CD4-positive, CD25-positive, alpha-beta regulatory T cell (primary cell): ENCODE data around the gene CEBPE. TPM values are rescaled to one million over a fixed set of nuclear protein-coding genes. Genes with fewer than 3 reads are reported as not detected.
A peak's percentile ranks its signal among the peaks of the same experiment; 100 is the strongest.

Source experiments
- ATAC-seq, 2 donors: fragments of 150-1000 bp; cut with Tn5 transposase; one replicate each; pipeline ENCODE4 v1.10.0; 2021; ENCODE audit warnings: low read depth in 2 of 2, moderate number of reproducible peaks in 2 of 2, moderate library complexity in 1 of 2
- DNase-seq, 3 donors: peaks; one replicate each; pipeline versions ENCODE4 v3.0.0 to v3.0.0-alpha.2; 2012 to 2022; ENCODE audit warnings: mixed read lengths in 1 of 3
- H3K27ac ChIP-seq: one replicate; pipeline ENCODE4 v1.7.0; 2013; ENCODE audit warnings: mild to moderate bottlenecking, low read length; ENCODE audit not compliant: insufficient read depth, poor library complexity, severe bottlenecking
- H3K27me3 ChIP-seq: one replicate; pipeline ENCODE4 v1.7.0; 2013; ENCODE audit warnings: low read length; ENCODE audit not compliant: control insufficient read depth, insufficient read depth
- H3K36me3 ChIP-seq: one replicate; pipeline ENCODE4 v1.7.0; 2013; ENCODE audit warnings: mild to moderate bottlenecking, low read length, moderate library complexity; ENCODE audit not compliant: control insufficient read depth, insufficient read depth
- H3K4me1 ChIP-seq: 2 replicates; pipeline ENCODE4 v1.7.0; 2013; ENCODE audit warnings: mild to moderate bottlenecking, low read length; ENCODE audit not compliant: insufficient read depth, control insufficient read depth, poor library complexity, severe bottlenecking
- H3K4me3 ChIP-seq: one replicate; pipeline ENCODE4 v1.7.0; 2013; ENCODE audit warnings: low read depth, mild to moderate bottlenecking, low read length, moderate library complexity
- H3K9me3 ChIP-seq, 2 experiments: 1 replicate in 1 of 2; 2 replicates in 1 of 2; pipeline ENCODE4 v1.7.0; 2013; ENCODE audit warnings: low read length in 2 of 2, mild to moderate bottlenecking in 1 of 2, moderate library complexity in 1 of 2; ENCODE audit not compliant: control insufficient read depth in 2 of 2
- H3K27ac Mint-ChIP-seq, 3 donors: one replicate each; pipeline ENCODE4 v1.8.0; 2020 to 2022; ENCODE audit warnings: mild to moderate bottlenecking in 3 of 3, mixed read lengths in 3 of 3, moderate library complexity in 2 of 3
- H3K27me3 Mint-ChIP-seq: one replicate; pipeline ENCODE4 v1.8.0; 2022; ENCODE audit warnings: mild to moderate bottlenecking, mixed read lengths
- H3K36me3 Mint-ChIP-seq: one replicate; pipeline ENCODE4 v1.8.0; 2020; ENCODE audit warnings: mixed read lengths
- H3K4me1 Mint-ChIP-seq, 4 donors: one replicate each; pipeline ENCODE4 v1.8.0; 2020 to 2022; ENCODE audit warnings: mixed read lengths in 4 of 4, mild to moderate bottlenecking in 1 of 4
- H3K4me3 Mint-ChIP-seq, 4 donors: one replicate each; pipeline ENCODE4 v1.8.0; 2020 to 2022; ENCODE audit warnings: mild to moderate bottlenecking in 4 of 4, mixed read lengths in 4 of 4, moderate library complexity in 3 of 4
- H3K9me3 Mint-ChIP-seq, 7 donors: one replicate each; pipeline ENCODE4 v1.8.0; 2020 to 2022; ENCODE audit warnings: mixed read lengths in 7 of 7, mild to moderate bottlenecking in 3 of 7, moderate library complexity in 2 of 7
- polyA plus RNA-seq, 4 donors: library from polyadenylated mRNA; unstranded; fragments of 300-500 nt; fragmentation: Illumina TruSeq; gene quantifications; one replicate each; pipeline ENCODE4 v1.2.3, GENCODE V29; 2021
- total RNA-seq: library from RNA; stranded (reverse); gene quantifications from one replicate; pipeline ENCODE4 v1.2.3, GENCODE V29; 2022

Gene CEBPE
- total and polyA plus RNA-seq, 5 donors from 2014 or later, result 0.14 to 0.29 (median 0.24) TPM; not detected in 2

GRCh38 chr14:23162005-23162404, 43.0 kb upstream of the CEBPE start:
- H3K4me3 ChIP-seq, result no peak overlapping the region
- DNase-seq (no peak), ATAC-seq (no peak)
- no peaks in the 10 kb centered on the region for H3K36me3 ChIP-seq
- H3K4me1 Mint-ChIP-seq, result peaks cover 0 to 5% (median 3%) of the 10 kb centered on the region in 4 donors
- no peak overlapping the region for H3K27ac ChIP-seq
- H3K9me3 ChIP-seq, result no peaks in the 10 kb centered on the region
- no peaks in the 10 kb centered on the region for H3K36me3 Mint-ChIP-seq
- peaks cover 39% of the 10 kb centered on the region for H3K27me3 Mint-ChIP-seq
- peaks cover 0 to 6% (median 0%) of the 10 kb centered on the region in 7 donors for H3K9me3 Mint-ChIP-seq
- H3K4me3 Mint-ChIP-seq, result no peak overlapping the region
- H3K27ac Mint-ChIP-seq, result peak overlapping the region in 1 of 3 donors; percentile 93
- H3K4me1 ChIP-seq, result no peaks in the 10 kb centered on the region
- peaks cover 7% of the 10 kb centered on the region for H3K27me3 ChIP-seq

- peaks cover 0 to 5% (median 3%) of the 10 kb centered on the region in 4 donors for H3K4me1 Mint-ChIP-seq
- no peak overlapping the region for H3K4me3 Mint-ChIP-seq
- Histone ChIP-seq H3K4me3 (no peak overlapping the region), H3K27me3 (peaks cover 2% of the 10 kb centered on the region), H3K27ac (no peak overlapping the region), H3K36me3 (no peaks in the 10 kb centered on the region), H3K9me3 (no peaks in the 10 kb centered on the region), H3K4me1 (no peaks in the 10 kb centered on the region)
- peaks cover 0 to 6% (median 0%) of the 10 kb centered on the region in 7 donors for H3K9me3 Mint-ChIP-seq
- peaks cover 36% of the 10 kb centered on the region for H3K27me3 Mint-ChIP-seq
- no peaks in the 10 kb centered on the region for H3K36me3 Mint-ChIP-seq
- no peak overlapping the region for H3K27ac Mint-ChIP-seq
- DNase-seq (no peak), ATAC-seq (no peak)
Observed at GRCh38 chr14:23160924-23161522, 42.0 kb upstream of the CEBPE start.

GRCh38 chr14:23159532-23159931, 40.5 kb upstream of the CEBPE start:
- H3K36me3 Mint-ChIP-seq, result no peaks in the 10 kb centered on the region
- no peak overlapping the region for H3K4me3 Mint-ChIP-seq
- H3K36me3 ChIP-seq, result no peaks in the 10 kb centered on the region
- H3K27ac ChIP-seq, result no peak overlapping the region
- H3K9me3 ChIP-seq, result no peaks in the 10 kb centered on the region
- H3K27me3 Mint-ChIP-seq, result peaks cover 43% of the 10 kb centered on the region
- ATAC-seq (no peak), DNase-seq (no peak)
- peaks cover 0 to 8% (median 4%) of the 10 kb centered on the region in 4 donors for H3K4me1 Mint-ChIP-seq
- H3K4me1 ChIP-seq, result no peaks in the 10 kb centered on the region
- peaks cover 5% of the 10 kb centered on the region for H3K27me3 ChIP-seq
- peaks cover 0 to 6% (median 0%) of the 10 kb centered on the region in 7 donors for H3K9me3 Mint-ChIP-seq
- no peak overlapping the region for H3K27ac Mint-ChIP-seq
- H3K4me3 ChIP-seq, result no peak overlapping the region

- H3K36me3 Mint-ChIP-seq, result no peaks in the 10 kb centered on the region
- no peak for DNase-seq
- H3K9me3 ChIP-seq, result no peaks in the 10 kb centered on the region
- H3K9me3 Mint-ChIP-seq, result peaks cover 0 to 6% (median 0%) of the 10 kb centered on the region in 7 donors
- peaks cover 44% of the 10 kb centered on the region for H3K27me3 Mint-ChIP-seq
- no peak overlapping the region for H3K4me3 ChIP-seq
- no peak overlapping the region for H3K27ac Mint-ChIP-seq
- no peak for ATAC-seq
- no peaks in the 10 kb centered on the region for H3K4me1 ChIP-seq
- H3K4me1 Mint-ChIP-seq, result peaks cover 0 to 11% (median 4%) of the 10 kb centered on the region in 4 donors
- peak overlapping the region in 1 of 4 donors; percentile 6 for H3K4me3 Mint-ChIP-seq
- H3K36me3 ChIP-seq, result no peaks in the 10 kb centered on the region
- no peak overlapping the region for H3K27ac ChIP-seq
- peaks cover 5% of the 10 kb centered on the region for H3K27me3 ChIP-seq
Observed at GRCh38 chr14:23158779-23159178, 39.7 kb upstream of the CEBPE start.

GRCh38 chr14:23154964-23155587, 36.0 kb upstream of the CEBPE start:
- ATAC-seq, result no peak
- Mint-ChIP-seq H3K27me3 (peaks cover 40% of the 10 kb centered on the region), H3K4me3 (peak overlapping the region in 1 of 4 donors; percentile 88), H3K36me3 (no peaks in the 10 kb centered on the region), H3K9me3 (peaks cover 0 to 1% (median 0%) of the 10 kb centered on the region in 7 donors), H3K4me1 (peaks cover 0 to 12% (median 2%) of the 10 kb centered on the region in 4 donors), H3K27ac (peak overlapping the region in 1 of 3 donors; percentile 41)
- Histone ChIP-seq H3K36me3 (no peaks in the 10 kb centered on the region), H3K27me3 (peaks cover 5% of the 10 kb centered on the region), H3K9me3 (no peaks in the 10 kb centered on the region), H3K4me1 (no peaks in the 10 kb centered on the region), H3K4me3 (no peak overlapping the region), H3K27ac (no peak overlapping the region)
- no peak for DNase-seq

- Histone ChIP-seq H3K27ac (no peak overlapping the region), H3K27me3 (peaks cover 5% of the 10 kb centered on the region), H3K4me1 (no peaks in the 10 kb centered on the region), H3K9me3 (no peaks in the 10 kb centered on the region), H3K4me3 (no peak overlapping the region), H3K36me3 (no peaks in the 10 kb centered on the region)
- peaks cover 34% of the 10 kb centered on the region for H3K27me3 Mint-ChIP-seq
- peak overlapping the region in 2 of 4 donors; percentile 36 to 88 for H3K4me3 Mint-ChIP-seq
- no peaks in the 10 kb centered on the region for H3K36me3 Mint-ChIP-seq
- H3K27ac Mint-ChIP-seq, result no peak overlapping the region
- peaks cover 0 to 1% (median 0%) of the 10 kb centered on the region in 7 donors for H3K9me3 Mint-ChIP-seq
- H3K4me1 Mint-ChIP-seq, result peaks cover 0 to 12% (median under 1%) of the 10 kb centered on the region in 4 donors
- DNase-seq (no peak), ATAC-seq (no peak)
Observed at GRCh38 chr14:23153851-23154796, 35.1 kb upstream of the CEBPE start.

- peaks cover 20% of the 10 kb centered on the region for H3K27me3 Mint-ChIP-seq
- H3K27me3 ChIP-seq, result peaks cover 2% of the 10 kb centered on the region
- no peaks in the 10 kb centered on the region for H3K36me3 Mint-ChIP-seq
- ATAC-seq (no peak), DNase-seq (no peak)
- no peaks in the 10 kb centered on the region for H3K4me1 ChIP-seq
- H3K9me3 ChIP-seq, result no peaks in the 10 kb centered on the region
- H3K36me3 ChIP-seq, result no peaks in the 10 kb centered on the region
- H3K9me3 Mint-ChIP-seq, result peaks cover 0 to 1% (median 0%) of the 10 kb centered on the region in 7 donors
- H3K27ac ChIP-seq, result no peak overlapping the region
- no peak overlapping the region for H3K4me3 Mint-ChIP-seq
- no peak overlapping the region for H3K4me3 ChIP-seq
- peaks cover 0 to 12% (median 0%) of the 10 kb centered on the region in 4 donors for H3K4me1 Mint-ChIP-seq
- no peak overlapping the region for H3K27ac Mint-ChIP-seq
Observed at GRCh38 chr14:23151342-23151741, 32.3 kb upstream of the CEBPE start.
